HG03469 (cell line): ENCODE measurements around the gene ZNF140.

ENCODE experiments used
- ATAC-seq: cut with Tn5 transposase; IDR thresholded peaks from one replicate; pipeline ENCODE4 v1.9.1; 2021; ENCODE audit warnings: mild to moderate bottlenecking, moderate library complexity, moderate number of reproducible peaks; ENCODE audit not compliant: unreplicated experiment

ZNF140 gene

DNA sequence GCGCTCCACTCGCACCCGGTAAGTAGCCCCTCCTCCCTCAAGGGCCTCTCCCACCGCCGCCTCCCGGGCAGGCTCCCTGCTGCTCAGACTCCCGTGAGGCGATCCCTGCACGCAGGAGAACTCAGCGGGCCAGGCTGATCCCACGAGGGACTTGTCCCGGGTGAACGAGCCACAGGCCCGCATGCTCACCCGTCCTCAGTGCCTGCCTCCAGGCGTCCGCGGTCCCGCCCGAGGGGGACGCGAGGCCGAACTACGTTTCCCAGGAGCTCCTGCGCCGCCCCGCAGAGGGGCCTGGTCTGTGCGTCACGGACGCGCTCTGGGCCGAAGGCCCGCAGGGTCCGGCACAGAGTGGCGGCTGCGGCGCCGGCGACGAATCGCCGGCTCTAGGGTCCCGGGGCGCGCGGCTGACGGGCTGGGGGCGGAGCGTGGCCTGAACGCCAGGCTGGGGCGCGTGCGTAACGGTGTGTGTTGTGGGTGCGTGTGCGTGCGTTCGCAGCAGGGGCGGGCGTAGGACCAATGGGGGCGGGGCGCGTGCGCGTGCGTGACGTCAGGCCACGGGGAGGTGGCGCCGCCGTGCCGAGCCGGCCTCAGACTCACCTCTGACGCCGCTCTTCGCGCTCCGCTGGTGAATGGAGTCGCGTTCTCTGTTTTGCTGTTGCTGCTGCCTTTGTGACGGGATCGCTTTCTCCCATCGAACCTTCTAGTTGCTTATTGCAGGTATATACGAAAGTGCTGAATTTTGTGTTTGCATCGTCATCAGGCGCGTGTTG, 49.5 kb downstream of the ZNF140 start, which contains the start of the genes ZNF10 and ZNF891:
TSS of gene ZNF10 (plus strand) at position 590 of the 770 bp plus-strand sequence. CDS start 13,866 bp downstream, outside the sequence.
TSS of gene ZNF891 (minus strand) at position 237 of the 770 bp plus-strand sequence. CDS start 8,356 bp downstream, outside the sequence.
- ATAC-seq = peak; percentile 85

- ATAC-seq = no peak
Observed at GRCh38 chr12:133130808-133131128, 50.0 kb downstream of the ZNF140 start.

- ATAC-seq = no peak
Observed at GRCh38 chr12:133135747-133136146, 55.0 kb downstream of the ZNF140 start.

DNA sequence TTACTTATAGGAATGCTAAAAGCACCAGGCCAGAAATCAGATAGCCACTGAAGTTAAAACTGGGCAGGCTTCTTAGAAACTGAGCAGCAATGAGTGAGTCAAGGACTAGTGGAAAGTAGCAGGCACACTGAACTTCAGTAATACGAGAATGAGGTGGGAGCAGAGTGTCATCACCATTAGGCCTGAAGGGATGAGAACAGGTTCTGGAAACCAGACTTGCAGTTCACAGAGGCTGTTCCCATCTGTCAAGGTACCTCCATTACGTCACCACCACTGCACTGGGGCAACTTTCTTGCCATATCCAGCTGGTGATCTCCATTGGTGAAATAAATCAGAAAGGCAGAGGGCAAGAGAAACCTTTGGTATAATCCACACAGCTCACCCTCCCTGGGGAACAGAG, 65.3 kb downstream of the ZNF140 start:
- ATAC-seq = no peak

- ATAC-seq = no peak
Observed at GRCh38 chr12:133156125-133156690, 75.5 kb downstream of the ZNF140 start.
